ENCODE data around the gene FGF19. TPM values are rescaled to one million over a fixed set of nuclear protein-coding genes. Genes with fewer than 3 reads are reported as not detected.

Gene FGF19
- total RNA-seq, 1 experiment from 2014 or later, result 0.69 TPM

- Histone ChIP-seq H3K27ac (ENCODE audit: low read depth, low read length, poor library complexity, severe bottlenecking) (peak overlapping the region; percentile 99), H3K27me3 (replicated peaks; ENCODE audit: insufficient read depth, low read depth, low read length, poor library complexity) (no peaks in the 10 kb centered on the region), H3K4me3 (ENCODE audit: low read depth, low read length, poor library complexity, severe bottlenecking) (peak overlapping the region; percentile 10), H3K4me1 (ENCODE audit: insufficient read depth, low read length, poor library complexity, severe bottlenecking) (peaks cover 74% of the 10 kb centered on the region), H3K9me3 (ENCODE audit: low read depth, low read length, poor library complexity, severe bottlenecking) (no peaks in the 10 kb centered on the region), H3K36me3 (ENCODE audit: insufficient read depth, low read length, poor library complexity, severe bottlenecking) (peaks cover 68% of the 10 kb centered on the region)
- DNase-seq (ENCODE audit: low spot score), result peak; percentile 88
- intact Hi-C loops (cut with micrococcal nuclease; ENCODE audit: unreplicated experiment), result no loop called here
- TF ChIP-seq CTCF (conservative IDR thresholded peaks at IDR 0.05; ENCODE audit: low read depth, low read length), result no peak
- no peak for TF ChIP-seq EZH2 (IDR thresholded peaks at IDR 0.05; ENCODE audit: borderline replicate concordance, low read depth, low read length, poor library complexity, severe bottlenecking)
- POLR2A ChIA-PET (ENCODE audit: low non-redundant PET), result interaction anchor here (0.7 to 0.8 kb wide), 2 partner anchors 452 to 465 kb away, joined by 4 to 6 read pairs; no protein-coding TSS in a partner anchor
- CTCF ChIA-PET, result interaction anchor here (0.9 to 1.5 kb wide), 2 partner anchors 18 to 360 kb away, joined by 5 read pairs; no protein-coding TSS in a partner anchor
- BruUV-seq (replicated peaks), result no TSS peak
These were observed 50.8 kb downstream of the FGF19 start for GRCh38 chr11:69652999-69653398.

GRCh38 chr11:69651834-69652620 lies 51.8 kb downstream of the FGF19 start:
- ChIA-PET POLR2A (ENCODE audit: low non-redundant PET) (no interaction called here), CTCF (no interaction called here)
- intact Hi-C loops (cut with micrococcal nuclease; ENCODE audit: unreplicated experiment), result no loop called here
- Histone ChIP-seq H3K4me1 (ENCODE audit: insufficient read depth, low read length, poor library complexity, severe bottlenecking) (peaks cover 80% of the 10 kb centered on the region), H3K9me3 (ENCODE audit: low read depth, low read length, poor library complexity, severe bottlenecking) (no peaks in the 10 kb centered on the region), H3K27ac (ENCODE audit: low read depth, low read length, poor library complexity, severe bottlenecking) (peak overlapping the region; percentile 99), H3K36me3 (ENCODE audit: insufficient read depth, low read length, poor library complexity, severe bottlenecking) (peaks cover 78% of the 10 kb centered on the region), H3K27me3 (replicated peaks; ENCODE audit: insufficient read depth, low read depth, low read length, poor library complexity) (no peaks in the 10 kb centered on the region), H3K4me3 (ENCODE audit: low read depth, low read length, poor library complexity, severe bottlenecking) (peak overlapping the region; percentile 8)
- TF ChIP-seq EZH2 (IDR thresholded peaks at IDR 0.05; ENCODE audit: borderline replicate concordance, low read depth, low read length, poor library complexity, severe bottlenecking) (no peak), CTCF (conservative IDR thresholded peaks at IDR 0.05; ENCODE audit: low read depth, low read length) (no peak)
- DNase-seq (ENCODE audit: low spot score), result peak; percentile 63
- no TSS peak for BruUV-seq (replicated peaks)

GRCh38 chr11:69650832-69651344 lies 52.9 kb downstream of the FGF19 start:
- peaks cover 89% of the 10 kb centered on the region for H3K36me3 ChIP-seq (ENCODE audit: insufficient read depth, low read length, poor library complexity, severe bottlenecking)
- POLR2A ChIA-PET (ENCODE audit: low non-redundant PET), result interaction anchor here (0.6 to 0.7 kb wide), 3 partner anchors 16 to 872 kb away, joined by 3 to 6 read pairs (median 3); no protein-coding TSS in a partner anchor
- H3K9me3 ChIP-seq (ENCODE audit: low read depth, low read length, poor library complexity, severe bottlenecking), result no peaks in the 10 kb centered on the region
- no peaks in the 10 kb centered on the region for H3K27me3 ChIP-seq (replicated peaks; ENCODE audit: insufficient read depth, low read depth, low read length, poor library complexity)
- peak overlapping the region; percentile 99 for H3K27ac ChIP-seq (ENCODE audit: low read depth, low read length, poor library complexity, severe bottlenecking)
- CTCF ChIA-PET, result no interaction called here
- peak overlapping the region; percentile 11 for H3K4me3 ChIP-seq (ENCODE audit: low read depth, low read length, poor library complexity, severe bottlenecking)
- H3K4me1 ChIP-seq (ENCODE audit: insufficient read depth, low read length, poor library complexity, severe bottlenecking), result peaks cover 91% of the 10 kb centered on the region
- no peak for TF ChIP-seq CTCF (conservative IDR thresholded peaks at IDR 0.05; ENCODE audit: low read depth, low read length)
- no peak for TF ChIP-seq EZH2 (IDR thresholded peaks at IDR 0.05; ENCODE audit: borderline replicate concordance, low read depth, low read length, poor library complexity, severe bottlenecking)
- intact Hi-C loops (cut with micrococcal nuclease; ENCODE audit: unreplicated experiment), result no loop called here
- peak; percentile 73 for DNase-seq (ENCODE audit: low spot score)
- no TSS peak for BruUV-seq (replicated peaks)
